Panc1 (cell line): ENCODE data around the gene NATD1. TPM values are rescaled to one million over a fixed set of nuclear protein-coding genes. Genes with fewer than 3 reads are reported as not detected.

ENCODE experiments used
- ATAC-seq: fragments of 200-7000 bp; cut with Tn5 transposase; 2 replicates; pipeline ENCODE4 v1.9.1; 2020; ENCODE audit warnings: mild to moderate bottlenecking, moderate library complexity
- BruUV-seq: library from RNA; stranded (reverse); fragments of 400-500 nt; replicated peaks from 2 replicates; lab custom pipeline; 2021; lab: Mats Ljungman, UMichigan
- CTCF ChIA-PET: fragments of 300-600 bp; sonication (Branson Sonifier 250); formaldehyde crosslinking; loops from one replicate; lab custom pipeline; 2022; ENCODE audit warnings: antibody characterized with exemption; lab: Charles Lee
- POLR2A ChIA-PET: fragments of 300-600 bp; sonication (Branson Sonifier 250); formaldehyde crosslinking; loops from one replicate; lab custom pipeline; 2022; ENCODE audit warnings: antibody characterized with exemption; lab: Charles Lee
- DNase-seq: peaks from one replicate; pipeline ENCODE4 v3.0.0-alpha.2; 2010; ENCODE audit warnings: low read depth, low spot score
- H3K27ac ChIP-seq: 2 replicates; pipeline ENCODE4 v1.5.1; 2011; ENCODE audit warnings: mild to moderate bottlenecking, low read length, inconsistent platforms
- H3K27me3 ChIP-seq: fragments of 200-500 bp; sonication (Bioruptor generic); 2 replicates; pipeline ENCODE4 v1.6.0; 2014; ENCODE audit warnings: low read length, inconsistent platforms; ENCODE audit not compliant: control insufficient read depth, insufficient read depth
- H3K36me3 ChIP-seq: fragments of 200-500 bp; sonication (Bioruptor generic); 2 replicates; pipeline ENCODE4 v1.5.1; 2014; ENCODE audit warnings: inconsistent platforms, mild to moderate bottlenecking, low read length, moderate library complexity; ENCODE audit not compliant: control insufficient read depth, insufficient read depth
- H3K4me1 ChIP-seq: 2 replicates; pipeline ENCODE4 v1.5.1; 2011; ENCODE audit warnings: inconsistent platforms, mild to moderate bottlenecking, low read length, moderate library complexity; ENCODE audit not compliant: control insufficient read depth, insufficient read depth
- H3K4me3 ChIP-seq, 2 experiments: 2 replicates each; pipeline ENCODE4 v1.5.1; 2011 to 2012; ENCODE audit warnings: low read depth in 2 of 2, low read length in 2 of 2, mild to moderate bottlenecking in 2 of 2, inconsistent platforms in 1 of 2, moderate library complexity in 1 of 2
- H3K9me3 ChIP-seq: fragments of 200-500 bp; sonication (Bioruptor generic); 2 replicates; pipeline ENCODE4 v1.5.1; 2014; ENCODE audit warnings: low read depth, mild to moderate bottlenecking, inconsistent platforms, low read length, moderate library complexity; ENCODE audit not compliant: control insufficient read depth, insufficient read depth
- CTCF ChIP-seq: fragments of 450-650 bp; IDR thresholded peaks from 2 replicates; pipeline ENCODE4 v1.5.1; 2017; ENCODE audit warnings: mild to moderate bottlenecking
- POLR2AphosphoS5 ChIP-seq: IDR thresholded peaks from 2 replicates; pipeline ENCODE4 v1.6.1; 2012; ENCODE audit warnings: mild to moderate bottlenecking, low read depth, low read length, moderate library complexity
- REST ChIP-seq, 2 experiments: IDR thresholded peaks; 2 replicates each; pipeline ENCODE4 v1.6.1; 2011 to 2012; ENCODE audit warnings: low read depth in 2 of 2, control low read depth in 1 of 2, low read length in 1 of 2, mild to moderate bottlenecking in 1 of 2, moderate library complexity in 1 of 2; ENCODE audit not compliant: insufficient read depth in 1 of 2
- SIN3A ChIP-seq: IDR thresholded peaks from 2 replicates; pipeline ENCODE4 v1.6.1; 2012; ENCODE audit warnings: low read depth, mild to moderate bottlenecking, low read length, moderate library complexity, borderline replicate concordance; ENCODE audit not compliant: insufficient read depth
- TCF7L2 ChIP-seq: IDR thresholded peaks from 2 replicates; pipeline ENCODE4 v1.6.1; 2011; ENCODE audit warnings: mild to moderate bottlenecking, low read depth, low read length, inconsistent platforms
- in situ Hi-C: cut with HindIII; loops from 2 replicates; pipeline ENCODE4 v1.10.0; 2016; ENCODE audit warnings: low sequenced_read_pairs, low pct_unique_long_range_greater_than_20kb
- intact Hi-C: fragments of 100-400 bp; cut with micrococcal nuclease; formaldehyde crosslinking; loops from one replicate; pipeline ENCODE4 v1.10.0; 2022; ENCODE audit not compliant: unreplicated experiment
- total RNA-seq: library from RNA; stranded (reverse); gene quantifications from one replicate; pipeline ENCODE4 v1.2.1, GENCODE V29; 2021; ENCODE audit not compliant: unreplicated experiment

Gene NATD1
- total RNA-seq, 1 experiment from 2014 or later = 2.8 TPM

GRCh38 chr17:21272881-21273792 is 19.9 kb upstream of the NATD1 start:
- Histone ChIP-seq H3K36me3 (no peaks in the 10 kb centered on the region), H3K4me3 (no peak overlapping the region), H3K4me1 (no peaks in the 10 kb centered on the region; the same call in 1 of the 2 replicates), H3K9me3 (no peaks in the 10 kb centered on the region), H3K27me3 (no peaks in the 10 kb centered on the region), H3K27ac (no peak overlapping the region)
- POLR2A ChIA-PET = interaction anchor here (0.5 kb wide), 2 partner anchors 184 to 232 kb away, joined by 6 read pairs; no protein-coding TSS in a partner anchor
- ATAC-seq (no peak), DNase-seq (no peak)
- in situ Hi-C loops = no loop called here
- BruUV-seq = no TSS peak
- CTCF ChIA-PET = no interaction called here
- intact Hi-C loops = no loop called here
- TF ChIP-seq REST (IDR thresholded peaks at IDR 0.05; ENCODE audit: insufficient read depth in 1 of 2, low read depth in 2 of 2, low read length in 1 of 2) = no peak
- TF ChIP-seq CTCF = no peak
- TF ChIP-seq SIN3A = no peak
- TF ChIP-seq TCF7L2 = no peak
- TF ChIP-seq POLR2AphosphoS5 = no peak

- in situ Hi-C loops = no loop called here
- H3K27me3 ChIP-seq = no peaks in the 10 kb centered on the region
- H3K27ac ChIP-seq = no peak overlapping the region
- H3K4me3 ChIP-seq = no peak overlapping the region
- no peaks in the 10 kb centered on the region; the same call in 1 of the 2 replicates for H3K4me1 ChIP-seq
- ChIA-PET CTCF (no interaction called here), POLR2A (interaction anchor here (0.5 kb wide), 1 partner anchor 231 kb away, joined by 6 read pairs; no protein-coding TSS in a partner anchor)
- H3K9me3 ChIP-seq = no peaks in the 10 kb centered on the region
- TF ChIP-seq TCF7L2 (no peak), REST (IDR thresholded peaks at IDR 0.05; ENCODE audit: insufficient read depth in 1 of 2, low read depth in 2 of 2, low read length in 1 of 2) (no peak), SIN3A (no peak), CTCF (no peak), POLR2AphosphoS5 (no peak)
- BruUV-seq = no TSS peak
- DNase-seq (no peak), ATAC-seq (no peak)
- H3K36me3 ChIP-seq = no peaks in the 10 kb centered on the region
- intact Hi-C loops = no loop called here
Observed at GRCh38 chr17:21272250-21272649, 19.0 kb upstream of the NATD1 start.
